GM21786 (cell line): ENCODE measurements around the gene GPX4.

Source experiments
- ATAC-seq: cut with Tn5 transposase; IDR thresholded peaks from one replicate; pipeline ENCODE4 v1.9.1; 2021; ENCODE audit not compliant: unreplicated experiment

GPX4 gene

DNA sequence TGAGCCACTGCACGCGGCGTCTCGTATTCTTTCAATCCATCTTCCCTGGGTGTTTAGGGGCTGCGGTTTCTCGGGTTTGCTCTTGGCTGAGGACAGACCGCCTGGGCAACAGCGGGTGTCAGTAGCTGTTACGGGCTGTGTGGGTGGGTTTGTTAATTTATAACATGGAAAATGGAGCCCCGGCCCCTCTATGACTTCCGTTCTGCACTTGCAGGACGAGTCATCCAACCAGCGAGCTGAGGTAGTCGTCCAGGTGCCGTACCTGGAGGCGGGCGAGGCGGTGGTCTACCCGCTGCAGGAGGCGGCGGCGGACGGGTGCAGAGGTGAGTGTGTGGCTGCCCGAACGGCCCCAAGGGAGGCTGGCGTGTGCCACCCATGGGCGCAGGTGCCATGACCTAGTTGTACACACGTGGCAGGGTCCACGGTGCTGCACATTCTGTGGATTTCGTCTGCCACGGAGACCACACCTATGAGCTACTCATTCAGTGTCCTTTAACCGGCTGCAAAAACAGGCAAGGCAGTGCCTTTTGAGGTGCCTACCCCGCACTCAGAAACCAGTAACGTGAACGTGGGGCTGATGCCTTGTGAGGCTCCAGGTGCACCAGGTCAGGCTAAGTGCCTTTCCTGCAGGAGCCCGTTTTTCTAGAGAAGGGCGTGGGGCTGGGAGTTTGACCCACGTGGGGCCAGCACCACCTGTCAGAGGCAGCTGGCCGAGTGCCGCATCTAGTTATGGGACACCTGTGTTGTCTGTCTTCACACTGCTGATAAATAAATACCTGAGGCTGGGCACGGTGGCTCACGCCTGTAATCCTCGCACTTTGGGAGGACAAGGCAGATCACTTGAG, 19.5 kb upstream of the GPX4 start:
- no peak for ATAC-seq

DNA sequence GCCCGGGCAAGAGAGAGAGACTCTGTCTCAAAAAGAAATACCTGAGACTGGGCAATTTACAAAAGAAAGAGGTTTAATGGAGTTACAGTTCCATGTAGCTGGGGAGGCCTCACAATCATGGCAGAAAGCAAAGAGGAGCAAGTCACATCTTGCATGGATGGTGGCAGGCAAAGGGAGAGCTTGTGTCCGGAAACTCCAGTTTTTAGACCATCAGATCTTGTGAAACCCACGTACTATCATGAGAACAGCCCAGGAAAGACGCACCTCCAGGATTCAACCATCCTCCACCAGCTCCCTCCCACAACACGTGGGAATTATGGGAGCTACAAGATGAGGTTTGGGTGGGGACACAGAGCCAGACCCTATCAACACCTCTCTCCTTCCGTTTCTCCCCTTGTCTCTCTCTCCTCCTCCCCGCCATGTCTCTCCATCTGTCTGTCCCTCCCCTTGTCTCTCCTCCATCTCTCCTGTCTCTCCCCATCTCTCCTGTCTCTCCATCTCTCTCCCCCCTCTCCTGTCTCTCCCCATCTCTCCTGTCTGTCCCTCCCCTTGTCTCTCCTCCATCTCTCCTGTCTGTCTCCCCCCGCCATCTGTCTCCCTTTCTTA, 18.6 kb upstream of the GPX4 start:
- ATAC-seq, result no peak

DNA sequence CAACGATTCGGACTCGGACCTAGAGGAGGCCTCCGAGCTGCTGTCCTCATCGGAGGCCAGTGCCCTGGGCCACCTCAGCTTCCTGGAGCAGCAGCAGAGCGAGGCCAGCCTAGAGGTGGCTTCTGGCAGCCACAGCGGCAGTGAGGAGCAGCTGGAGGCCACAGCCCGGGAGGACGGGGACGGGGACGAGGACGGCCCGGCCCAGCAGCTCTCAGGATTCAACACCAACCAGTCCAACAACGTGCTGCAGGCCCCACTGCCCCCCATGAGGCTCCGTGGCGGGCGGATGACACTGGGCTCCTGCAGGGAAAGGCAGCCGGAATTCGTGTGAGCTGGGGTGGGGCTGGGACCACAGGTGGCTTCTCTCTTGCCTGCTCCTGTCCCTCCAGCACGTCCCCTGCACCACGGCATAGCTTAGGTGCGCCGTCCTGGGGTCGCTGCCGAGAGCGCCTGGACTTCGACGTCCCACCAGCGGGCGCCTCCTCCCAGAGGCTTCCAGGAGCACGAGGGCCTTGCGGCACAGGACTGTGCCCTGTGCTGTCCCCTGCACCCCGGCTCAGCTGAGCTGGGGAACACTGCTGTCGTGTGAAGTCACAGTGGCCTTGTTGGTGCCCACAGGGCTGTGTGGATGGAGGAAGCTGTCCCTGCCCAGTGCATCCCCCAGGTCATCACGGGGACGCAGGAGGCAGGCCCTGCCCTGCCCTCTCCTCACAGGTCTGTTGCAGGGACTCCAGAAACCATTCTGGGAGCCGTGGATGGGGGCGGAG, 17.9 kb upstream of the GPX4 start:
- no peak for ATAC-seq

DNA sequence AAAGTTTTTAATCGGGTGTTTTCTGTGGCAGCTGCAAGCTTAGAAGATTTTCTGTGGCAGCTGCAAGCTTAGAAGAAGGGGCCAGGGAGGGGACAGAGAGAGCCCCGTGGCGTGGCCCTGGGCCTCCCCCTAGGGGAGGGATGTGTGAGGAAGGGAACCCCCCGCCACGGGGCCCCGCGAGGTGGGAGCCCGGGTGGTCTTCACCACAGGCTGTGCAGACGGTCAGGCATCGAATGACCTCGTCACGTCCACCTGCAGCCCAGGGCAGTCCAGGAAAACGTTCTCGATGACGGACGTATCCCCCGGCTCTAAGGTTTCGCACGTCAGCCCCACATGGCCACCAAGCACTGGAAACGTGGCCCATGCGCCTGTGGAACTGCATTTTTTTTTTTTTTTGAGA, 17.2 kb upstream of the GPX4 start:
- ATAC-seq, result no peak

DNA sequence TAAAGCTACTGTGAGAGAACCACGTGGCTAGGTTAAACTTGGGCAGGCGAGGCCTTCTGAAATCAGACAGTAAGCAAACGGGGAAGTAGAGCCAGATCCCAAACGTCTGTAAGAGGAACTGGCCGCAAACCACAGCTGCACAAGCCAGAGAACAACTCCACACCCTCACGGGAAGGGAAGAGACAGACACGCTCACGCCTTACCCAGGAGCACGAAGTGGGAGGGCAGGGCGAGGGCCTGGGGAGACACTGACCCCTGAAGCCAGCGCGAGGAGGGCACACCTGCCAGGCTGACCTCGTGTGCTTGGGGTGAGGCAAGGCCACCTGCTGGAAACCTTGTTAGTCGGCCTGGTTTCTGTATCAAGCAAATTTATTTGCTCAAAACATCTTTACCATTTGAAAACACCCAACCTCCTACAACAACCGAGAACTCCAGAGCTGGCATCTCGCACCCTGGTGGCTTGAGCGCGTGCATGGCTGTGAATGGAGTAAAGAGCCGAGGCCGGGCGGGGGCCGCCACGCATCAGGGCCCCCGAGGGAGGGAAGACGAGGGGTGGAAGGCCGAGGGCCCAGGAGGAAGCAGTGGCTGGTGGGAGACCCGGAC, 15.9 kb upstream of the GPX4 start:
- ATAC-seq, result no peak

DNA sequence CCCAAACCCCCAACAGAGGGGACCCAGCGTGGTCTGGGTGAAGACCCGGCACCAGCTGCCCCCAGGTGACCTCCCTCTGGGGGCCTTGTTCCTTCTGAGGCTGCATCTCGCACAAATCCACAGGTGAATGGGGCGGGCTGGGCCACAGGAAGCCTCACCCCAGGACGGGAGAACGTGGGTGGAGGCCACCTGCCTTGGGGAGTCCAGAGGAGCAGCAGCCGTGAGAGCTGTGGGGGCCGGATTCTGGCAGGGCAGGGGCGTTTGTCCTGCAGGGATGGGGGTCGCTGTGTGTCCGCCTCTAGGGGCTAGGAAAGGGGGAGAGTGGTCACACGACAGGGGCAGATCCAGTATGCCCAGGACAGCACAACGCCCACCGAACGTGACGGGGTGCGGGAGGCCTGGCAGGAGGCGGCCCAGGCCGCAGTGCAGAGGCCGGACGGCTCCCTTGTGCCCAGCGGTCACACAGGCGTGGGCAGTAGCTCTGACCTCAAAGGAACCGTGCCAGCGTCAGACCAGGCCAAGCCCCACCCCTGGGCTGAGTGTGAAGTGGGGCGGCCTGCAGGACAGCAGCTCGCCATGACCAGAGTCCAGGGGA, 15.3 kb upstream of the GPX4 start:
- no peak for ATAC-seq

DNA sequence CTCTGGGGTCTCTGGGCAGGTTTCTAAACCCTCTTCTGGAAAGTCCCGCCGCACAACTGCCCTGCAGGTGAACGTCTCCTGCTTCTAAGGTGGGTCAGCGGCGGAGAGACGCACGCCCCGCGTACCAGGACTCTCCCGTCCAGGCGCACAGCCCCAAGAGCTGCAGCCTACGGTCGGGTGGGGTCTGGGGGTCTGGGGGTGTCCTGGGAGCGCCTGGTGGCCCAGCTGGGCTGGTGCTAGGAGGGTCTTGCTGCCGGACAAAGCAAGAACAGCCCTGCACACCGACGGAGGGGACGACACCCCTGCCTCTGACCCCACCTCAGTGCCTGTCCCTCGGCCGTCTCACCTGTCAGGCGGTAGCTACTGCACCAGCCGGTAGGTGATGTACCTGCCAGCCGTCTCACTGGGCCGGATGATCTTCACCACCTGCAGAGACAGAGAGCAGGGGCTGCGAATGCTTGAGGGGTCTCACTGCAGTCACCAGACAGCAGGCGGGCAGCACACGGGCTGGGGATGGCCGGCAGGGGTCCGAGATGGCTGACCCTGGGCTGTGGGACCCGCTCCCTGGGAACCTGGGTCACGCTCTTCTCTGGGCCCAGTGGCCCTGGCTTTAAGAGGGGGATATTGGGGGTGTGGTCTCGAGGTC, 14.5 kb upstream of the GPX4 start:
- ATAC-seq, result no peak

DNA sequence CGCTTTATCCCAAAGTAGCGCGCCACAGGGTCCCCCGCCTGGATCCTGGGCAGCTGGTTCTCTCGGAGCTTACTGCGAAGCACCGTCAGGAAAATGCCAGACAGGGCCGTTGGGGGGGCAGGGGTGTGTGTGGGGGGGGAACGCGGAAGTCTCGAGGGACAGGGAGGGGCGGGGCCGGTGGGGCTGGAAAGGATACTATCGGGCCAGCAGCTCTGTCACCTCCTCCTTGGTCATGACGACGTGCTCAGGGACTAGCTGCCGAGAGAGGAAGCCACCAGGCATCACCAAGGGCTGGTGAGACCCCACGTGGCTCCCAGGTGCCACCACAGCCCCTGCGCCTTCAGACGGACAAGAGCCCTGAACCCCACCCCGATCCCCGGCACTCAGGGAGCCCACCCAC, 13.9 kb upstream of the GPX4 start:
- no peak for ATAC-seq

DNA sequence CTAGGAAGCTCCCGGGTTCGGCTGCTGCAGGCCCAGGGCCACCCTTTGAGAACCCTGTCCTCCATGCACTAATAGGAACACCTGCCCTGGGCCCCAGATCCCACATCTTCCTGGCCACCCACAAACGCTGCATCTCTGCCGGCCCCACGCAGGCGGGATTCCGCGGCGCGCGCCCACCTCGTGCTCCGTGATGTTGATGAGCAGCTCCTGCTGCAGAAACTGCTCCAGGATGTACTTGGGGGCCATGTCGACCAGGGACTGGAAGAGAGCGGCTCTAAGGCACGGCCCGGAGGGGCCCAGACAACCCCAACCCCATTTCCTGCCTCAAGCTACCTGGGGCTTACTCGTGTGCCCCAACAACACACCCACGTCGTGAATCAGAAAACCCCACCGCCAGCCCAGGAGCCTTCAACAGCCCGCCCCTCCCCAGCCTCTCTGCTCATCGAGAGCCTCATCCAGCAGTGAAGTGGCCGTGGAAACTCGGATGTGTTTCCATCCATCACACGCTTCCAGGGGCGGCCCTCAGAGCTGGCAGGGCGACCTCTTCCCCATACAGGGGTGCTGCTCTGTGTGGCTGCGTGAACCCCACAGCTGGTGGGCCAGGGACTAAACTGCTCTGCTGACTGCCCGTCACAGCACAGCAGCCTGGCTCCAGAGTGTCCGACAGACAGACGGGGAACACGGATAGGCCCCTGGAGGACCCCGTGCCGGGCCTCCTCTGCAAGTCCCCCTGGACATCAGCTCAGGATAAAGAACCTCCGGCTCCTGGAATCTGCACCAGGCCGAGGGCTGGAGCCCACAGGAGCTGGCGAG, 12.9 kb upstream of the GPX4 start:
- no peak for ATAC-seq

DNA sequence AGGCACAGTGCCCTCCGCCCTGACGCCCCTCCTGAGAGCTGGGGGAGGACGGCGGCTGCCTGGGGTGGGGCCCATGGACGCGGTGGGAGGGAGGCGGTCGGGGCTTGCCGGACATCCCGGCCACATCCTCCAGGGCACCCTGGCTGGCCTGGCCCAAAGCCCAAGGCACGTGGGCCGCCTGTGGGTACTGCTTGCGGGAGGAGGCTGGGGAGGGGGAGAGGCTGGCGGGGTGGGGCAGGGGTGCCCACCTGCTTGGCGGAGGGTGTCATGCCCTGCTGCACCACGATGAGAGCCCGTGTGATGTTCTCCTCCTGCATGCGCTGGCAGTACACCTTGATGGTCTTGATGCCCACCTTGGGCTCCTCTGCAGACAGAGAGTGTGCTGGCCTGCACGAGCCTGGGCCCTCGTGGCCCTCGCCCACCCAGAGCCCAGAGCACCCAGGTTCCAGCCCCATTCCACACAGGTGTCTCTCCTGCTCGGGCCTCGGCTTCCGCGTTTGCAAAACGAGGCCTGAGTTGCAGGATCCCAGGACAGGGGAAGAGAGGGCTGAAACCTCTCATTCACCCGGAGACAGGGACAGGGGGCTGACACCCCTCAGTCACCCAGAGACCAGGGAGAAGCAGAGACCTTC, 12.1 kb upstream of the GPX4 start:
- no peak for ATAC-seq

DNA sequence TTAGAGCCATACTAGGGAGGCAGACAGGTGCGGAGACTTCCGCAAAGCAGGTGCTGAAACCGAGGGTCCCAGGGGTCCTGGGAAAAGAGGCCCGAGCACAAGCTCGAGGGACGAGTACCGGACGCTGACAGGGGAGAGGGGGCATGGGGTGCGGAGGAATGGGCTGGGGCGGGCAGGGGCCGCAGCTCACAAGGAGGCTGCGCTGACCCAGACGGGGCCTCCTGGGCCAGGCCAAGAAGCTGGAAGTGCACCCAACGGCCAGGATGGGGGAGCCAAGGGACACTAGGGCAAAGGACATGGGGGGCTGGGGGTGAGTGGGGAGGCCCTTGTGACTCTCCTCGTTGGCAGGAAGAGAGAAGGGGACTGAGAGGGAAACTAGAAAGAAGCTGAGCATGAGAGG, 10.5 kb upstream of the GPX4 start:
- ATAC-seq, result no peak

DNA sequence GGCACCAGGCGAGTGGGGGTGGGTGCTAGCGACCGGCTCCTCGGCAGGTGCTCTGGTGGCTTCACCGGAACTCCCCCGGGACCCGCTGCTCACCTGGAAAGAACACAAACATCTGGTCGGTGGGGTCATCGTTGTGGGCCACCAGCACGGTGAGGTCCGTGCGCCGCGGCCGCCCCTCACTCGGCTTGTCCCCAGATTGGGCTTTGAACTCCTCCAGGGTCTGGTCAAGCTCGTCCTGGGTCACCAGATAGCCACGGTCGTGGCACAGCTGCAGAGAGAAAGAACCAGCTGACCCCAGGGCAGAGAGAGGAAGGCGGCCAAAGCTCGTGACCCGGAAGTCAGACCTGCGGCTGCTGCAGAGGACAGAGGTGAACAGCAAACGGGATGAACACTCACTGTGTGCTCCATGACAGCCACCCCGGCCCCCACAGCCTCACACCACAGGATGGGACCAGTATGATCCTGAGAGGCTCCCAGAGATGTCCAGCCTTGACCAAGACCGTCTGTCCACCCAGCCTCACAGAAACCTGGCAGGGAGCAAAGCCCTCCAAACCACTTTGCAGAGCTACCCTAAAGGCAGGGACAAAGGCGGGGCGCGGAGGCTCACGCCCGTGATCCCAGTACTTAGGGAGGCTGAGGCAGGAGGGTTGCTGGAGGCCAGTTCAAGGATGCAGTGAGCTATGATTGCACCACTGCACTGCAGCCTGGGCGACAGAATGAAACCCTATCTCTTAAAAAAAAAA, 9.8 kb upstream of the GPX4 start:
- no peak for ATAC-seq

DNA sequence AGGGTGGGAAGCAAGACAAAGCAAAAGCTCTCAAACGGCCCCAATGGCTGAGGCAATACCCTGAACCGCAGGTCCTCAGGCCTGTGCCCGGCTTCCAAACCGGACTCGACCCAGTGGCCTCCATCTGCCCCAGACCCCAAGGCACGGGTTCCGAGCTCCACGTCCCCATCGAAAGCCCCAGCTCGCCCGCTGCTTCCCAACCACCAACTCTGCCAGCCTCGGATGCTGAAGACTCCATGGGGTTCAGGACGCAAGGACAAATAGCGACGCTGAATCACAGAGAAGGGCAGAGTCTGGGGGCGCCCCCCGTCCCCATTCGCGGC, 9.2 kb upstream of the GPX4 start:
- ATAC-seq, result no peak

DNA sequence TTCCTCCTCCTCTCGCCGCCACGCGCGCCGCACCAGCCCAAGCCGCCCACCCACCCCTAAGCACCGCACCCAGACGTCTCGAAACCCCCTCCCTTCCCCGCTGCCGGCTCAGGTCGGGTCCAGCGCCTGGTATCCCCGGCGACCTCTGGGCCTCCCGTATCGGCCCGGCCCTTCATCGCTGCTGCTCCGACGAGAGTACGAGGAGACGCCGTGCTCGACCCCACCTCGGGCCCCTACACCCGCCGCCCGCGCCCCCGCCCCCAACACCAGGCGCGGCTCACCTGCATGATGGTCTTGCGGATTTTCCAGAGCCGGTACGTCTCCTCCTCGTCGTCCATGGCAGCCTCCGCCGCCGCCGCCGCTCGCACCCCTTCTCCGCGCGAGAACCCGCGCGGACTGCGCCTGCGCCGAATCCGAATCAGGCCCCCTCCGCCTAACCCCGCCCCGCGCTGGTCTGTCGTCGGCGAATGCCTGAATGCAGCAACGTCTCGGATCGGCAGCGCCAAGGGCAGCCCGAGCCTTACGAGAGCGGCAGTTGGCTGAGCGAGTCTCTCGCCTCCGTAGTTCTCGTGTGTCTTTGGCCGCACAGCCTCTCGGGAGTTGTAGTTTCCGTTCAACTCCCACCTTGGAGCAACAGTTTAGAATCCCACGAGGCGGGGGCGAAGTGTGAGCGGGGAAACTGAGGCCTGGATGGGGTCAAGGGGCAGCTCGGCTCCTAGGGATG, 8.7 kb upstream of the GPX4 start, which contains the start of gene POLR2E:
Gene POLR2E, minus strand, starts transcription at position 398 of the 724 bp plus-strand sequence. Its CDS starts 60 bp downstream, at position 338.
- ATAC-seq, result peak; percentile 83

DNA sequence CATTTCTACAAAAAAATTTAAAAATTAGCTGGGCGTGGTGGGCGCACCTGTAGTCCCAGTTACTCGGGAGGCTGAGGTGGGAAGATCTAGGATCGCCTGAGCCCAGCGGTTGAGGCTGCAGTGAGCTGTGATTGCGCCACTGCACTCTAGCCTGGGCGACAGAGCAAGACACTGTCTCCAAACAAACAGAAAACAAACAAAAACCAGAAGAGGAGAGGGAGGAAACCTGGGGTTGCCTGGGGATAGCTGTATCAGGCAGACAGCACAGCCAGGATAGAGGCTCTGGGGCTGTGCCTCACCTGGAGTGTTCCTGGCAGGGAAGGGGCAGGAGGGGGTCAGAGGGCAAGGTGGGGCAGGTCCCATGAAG, 6.0 kb upstream of the GPX4 start:
- ATAC-seq, result no peak

DNA sequence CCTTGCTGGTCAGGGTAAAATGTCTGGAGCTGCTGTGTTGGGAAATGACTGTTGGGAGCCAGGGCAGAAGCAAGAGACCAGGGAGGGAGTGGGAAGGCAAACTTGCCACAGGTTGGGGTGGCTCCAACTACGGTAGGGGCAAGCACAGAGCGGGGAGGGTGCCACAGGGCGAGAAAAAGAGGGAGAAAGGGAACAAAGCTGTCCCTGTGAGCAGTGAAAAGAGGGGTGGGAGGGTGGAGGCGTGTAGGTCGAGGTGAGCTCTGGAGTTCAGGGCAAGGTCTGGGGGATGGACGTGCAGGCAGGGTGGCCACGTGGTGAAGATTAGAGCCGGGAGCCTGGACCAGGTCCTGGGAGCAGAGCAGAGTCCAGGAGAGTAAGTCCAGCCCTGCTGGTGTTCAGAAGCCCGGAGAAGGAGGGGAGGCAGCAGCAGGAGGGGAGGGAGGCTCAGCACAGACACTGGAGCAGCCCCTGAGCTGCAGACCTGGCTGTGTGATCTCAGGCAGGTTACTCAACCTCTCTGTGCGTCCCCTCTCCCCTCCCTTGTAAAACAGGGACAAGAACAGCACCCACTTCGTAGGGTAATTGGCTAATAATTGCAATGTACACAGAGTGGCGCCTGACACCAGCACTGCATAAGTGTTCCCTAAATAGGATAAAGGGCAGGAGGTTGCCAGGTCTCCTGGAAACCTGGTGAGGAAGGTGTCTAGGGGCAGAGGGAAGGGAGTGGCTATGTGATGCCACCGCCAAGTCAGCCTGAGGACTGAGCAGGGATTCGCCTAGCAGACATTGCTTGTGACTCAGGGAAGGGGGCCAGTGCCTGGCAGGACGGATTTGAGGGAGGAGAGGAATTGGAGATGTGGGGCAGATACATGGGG, 5.4 kb upstream of the GPX4 start:
- no peak for ATAC-seq

DNA sequence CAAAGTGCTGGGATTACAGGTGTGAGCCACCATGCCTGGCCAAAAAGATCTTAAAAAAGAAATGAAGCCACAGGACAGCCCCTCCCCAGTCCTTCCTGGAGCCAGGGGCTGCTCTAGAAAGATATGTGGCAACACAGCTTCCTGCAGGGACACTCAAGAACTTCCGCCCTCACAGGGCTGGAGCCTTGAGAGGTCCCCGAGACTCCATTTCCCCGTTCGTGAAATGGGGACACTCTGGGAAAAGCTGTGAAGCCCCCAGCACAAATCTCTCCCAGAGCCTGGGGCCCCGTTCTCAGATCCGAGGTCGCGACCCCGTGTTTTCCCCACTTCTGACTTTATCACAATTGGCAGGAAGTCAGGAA, 2.5 kb upstream of the GPX4 start:
- ATAC-seq, result no peak
